ENCODE results near the gene LRRTM4. TPM values are rescaled to one million over a fixed set of nuclear protein-coding genes. Genes with fewer than 3 reads are reported as not detected.

Gene LRRTM4
- total and polyA plus RNA-seq, 2 experiments from 2014 or later: not detected

DNA sequence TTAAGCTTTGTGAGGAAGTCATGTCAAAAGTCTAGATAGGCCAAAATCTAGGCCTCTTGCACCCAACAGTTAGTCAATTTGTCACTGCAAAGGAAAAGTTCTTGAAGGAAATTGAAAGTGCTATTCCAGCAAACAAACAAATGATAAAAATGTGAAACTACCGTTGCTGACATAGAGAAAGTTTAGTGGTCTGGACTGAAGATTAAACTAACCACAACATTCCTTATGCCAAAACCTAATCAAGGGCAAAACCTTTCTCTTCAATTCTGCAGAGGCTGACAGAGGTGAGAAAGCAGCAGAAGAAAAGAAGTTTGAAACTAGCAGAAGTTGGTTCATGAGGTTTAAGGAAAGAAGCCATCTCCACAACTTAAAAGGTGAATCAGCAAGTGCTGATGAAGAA lies 44.0 kb upstream of the LRRTM4 start:
- WGBS, 2 experiments (ENCODE audit: low coverage in 1 of 2, low lambda C conversion rate in 2 of 2, missing lambda C conversion rate in 2 of 2): 7 to 22% methylated on average over 1 of the region's 1 CpG
- Histone ChIP-seq H3F3A (ENCODE audit: insufficient read depth) (no peaks in the 10 kb centered on the region), H3K36me3 (ENCODE audit: low read depth) (no peaks in the 10 kb centered on the region), H2AFZ (no peak overlapping the region), H3K79me2 (ENCODE audit: insufficient read depth) (no peaks in the 10 kb centered on the region), H4K20me1 (ENCODE audit: insufficient read depth) (no peaks in the 10 kb centered on the region), H3K9ac (no peak overlapping the region), H3K9me3 (ENCODE audit: low read depth) (peaks cover 4% of the 10 kb centered on the region), H3K27ac (no peak overlapping the region), H3K9me2 (ENCODE audit: insufficient read depth) (no peaks in the 10 kb centered on the region), H3K4me2 (ENCODE audit: unreplicated experiment) (no peak overlapping the region), H3K27me3 (replicated peaks; ENCODE audit: insufficient read depth) (no peaks in the 10 kb centered on the region), H3K4me3 (no peak overlapping the region), H3K4me1 (ENCODE audit: insufficient read depth) (no peaks in the 10 kb centered on the region)
- in situ Hi-C loops (cut with MboI): no loop called here
- TF ChIP-seq EZH2phosphoT487 (IDR thresholded peaks at IDR 0.05; ENCODE audit: insufficient read depth, low read depth) (no peak), EZH2 (IDR thresholded peaks at IDR 0.05; ENCODE audit: insufficient read depth, poor library complexity, severe bottlenecking) (no peak)
- DNase-seq: no peak

GRCh38 chr2:77552956-77553355 lies 30.8 kb upstream of the LRRTM4 start:
- no peak overlapping the region for H3K4me2 ChIP-seq (ENCODE audit: unreplicated experiment)
- no peak overlapping the region for H3K27ac ChIP-seq
- no peak for DNase-seq
- H3K36me3 ChIP-seq (ENCODE audit: low read depth): no peaks in the 10 kb centered on the region
- H4K20me1 ChIP-seq (ENCODE audit: insufficient read depth): no peaks in the 10 kb centered on the region
- H2AFZ ChIP-seq: no peak overlapping the region
- in situ Hi-C loops (cut with MboI): no loop called here
- no peaks in the 10 kb centered on the region for H3F3A ChIP-seq (ENCODE audit: insufficient read depth)
- no peaks in the 10 kb centered on the region for H3K79me2 ChIP-seq (ENCODE audit: insufficient read depth)
- H3K4me1 ChIP-seq (ENCODE audit: insufficient read depth): no peaks in the 10 kb centered on the region
- WGBS, 2 experiments (ENCODE audit: low coverage in 1 of 2, low lambda C conversion rate in 2 of 2, missing lambda C conversion rate in 2 of 2): 38 to 45% methylated on average over 2 of the region's 2 CpGs
- TF ChIP-seq EZH2phosphoT487 (IDR thresholded peaks at IDR 0.05; ENCODE audit: insufficient read depth, low read depth) (no peak), EZH2 (IDR thresholded peaks at IDR 0.05; ENCODE audit: insufficient read depth, poor library complexity, severe bottlenecking) (no peak)
- no peak overlapping the region for H3K4me3 ChIP-seq
- H3K9ac ChIP-seq: no peak overlapping the region
- H3K9me2 ChIP-seq (ENCODE audit: insufficient read depth): no peaks in the 10 kb centered on the region
- H3K9me3 ChIP-seq (ENCODE audit: low read depth): no peaks in the 10 kb centered on the region
- H3K27me3 ChIP-seq (replicated peaks; ENCODE audit: insufficient read depth): no peaks in the 10 kb centered on the region

- no peak overlapping the region for H3K4me3 ChIP-seq
- in situ Hi-C loops (cut with MboI): no loop called here
- H3K4me2 ChIP-seq (ENCODE audit: unreplicated experiment): no peak overlapping the region
- no peaks in the 10 kb centered on the region for H3K36me3 ChIP-seq (ENCODE audit: low read depth)
- no peaks in the 10 kb centered on the region for H3K9me3 ChIP-seq (ENCODE audit: low read depth)
- no peak overlapping the region for H3K9ac ChIP-seq
- H3K27me3 ChIP-seq (replicated peaks; ENCODE audit: insufficient read depth): no peaks in the 10 kb centered on the region
- no peak overlapping the region for H3K27ac ChIP-seq
- no peak for DNase-seq
- H3K9me2 ChIP-seq (ENCODE audit: insufficient read depth): no peaks in the 10 kb centered on the region; the same call in 1 of the 2 replicates
- TF ChIP-seq EZH2phosphoT487 (IDR thresholded peaks at IDR 0.05; ENCODE audit: insufficient read depth, low read depth) (no peak), EZH2 (IDR thresholded peaks at IDR 0.05; ENCODE audit: insufficient read depth, poor library complexity, severe bottlenecking) (no peak)
- 42 to 49% methylated on average over 3 of the region's 3 CpGs for WGBS, 2 experiments (ENCODE audit: low coverage in 1 of 2, low lambda C conversion rate in 2 of 2, missing lambda C conversion rate in 2 of 2)
- H3K79me2 ChIP-seq (ENCODE audit: insufficient read depth): no peaks in the 10 kb centered on the region
- H4K20me1 ChIP-seq (ENCODE audit: insufficient read depth): no peaks in the 10 kb centered on the region
- H3K4me1 ChIP-seq (ENCODE audit: insufficient read depth): no peaks in the 10 kb centered on the region
- no peak overlapping the region for H2AFZ ChIP-seq
- no peaks in the 10 kb centered on the region for H3F3A ChIP-seq (ENCODE audit: insufficient read depth)
Observed at GRCh38 chr2:77538031-77538430, 15.9 kb upstream of the LRRTM4 start.

- DNase-seq: no peak
- Histone ChIP-seq H3K9me3 (ENCODE audit: low read depth) (no peaks in the 10 kb centered on the region), H3K4me1 (ENCODE audit: insufficient read depth) (no peaks in the 10 kb centered on the region), H3K9ac (no peak overlapping the region), H3F3A (ENCODE audit: insufficient read depth) (no peaks in the 10 kb centered on the region), H3K27me3 (replicated peaks; ENCODE audit: insufficient read depth) (no peaks in the 10 kb centered on the region), H3K36me3 (ENCODE audit: low read depth) (no peaks in the 10 kb centered on the region), H3K9me2 (ENCODE audit: insufficient read depth) (no peaks in the 10 kb centered on the region), H3K4me3 (no peak overlapping the region), H4K20me1 (ENCODE audit: insufficient read depth) (no peaks in the 10 kb centered on the region), H3K4me2 (ENCODE audit: unreplicated experiment) (no peak overlapping the region), H3K79me2 (ENCODE audit: insufficient read depth) (no peaks in the 10 kb centered on the region), H3K27ac (no peak overlapping the region), H2AFZ (no peak overlapping the region)
- TF ChIP-seq EZH2 (IDR thresholded peaks at IDR 0.05; ENCODE audit: insufficient read depth, poor library complexity, severe bottlenecking): no peak
- TF ChIP-seq EZH2phosphoT487 (IDR thresholded peaks at IDR 0.05; ENCODE audit: insufficient read depth, low read depth): no peak
- whole genome bisulfite sequencing, 2 experiments (ENCODE audit: low coverage in 1 of 2, low lambda C conversion rate in 2 of 2, missing lambda C conversion rate in 2 of 2): 0 to 7% methylated on average over 1 of the region's 1 CpG
- in situ Hi-C loops (cut with MboI): no loop called here
Observed at GRCh38 chr2:77522888-77523287, 712 bp upstream of the LRRTM4 start.

DNA sequence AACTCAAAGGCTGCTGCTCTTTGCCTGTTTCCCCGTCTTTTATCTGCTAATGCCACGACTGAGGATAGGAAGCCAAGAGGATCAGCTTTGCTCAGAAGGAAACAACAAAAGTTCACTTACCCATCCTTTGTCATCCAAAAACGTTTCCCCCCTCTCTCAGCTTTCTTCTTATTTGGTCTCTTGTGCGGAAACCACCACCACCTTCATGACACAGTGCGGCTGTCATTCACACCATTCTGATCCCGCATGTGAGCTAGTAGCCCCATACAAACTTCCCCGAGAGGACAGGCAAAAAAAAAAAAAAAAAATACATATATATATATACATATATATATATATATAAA lies 656 bp downstream of the LRRTM4 start:
- 6 to 7% methylated on average over 7 of the region's 7 CpGs for WGBS, 2 experiments (ENCODE audit: low coverage in 1 of 2, low lambda C conversion rate in 2 of 2, missing lambda C conversion rate in 2 of 2)
- H3K9me3 ChIP-seq (ENCODE audit: low read depth): no peaks in the 10 kb centered on the region
- no peaks in the 10 kb centered on the region for H3K9me2 ChIP-seq (ENCODE audit: insufficient read depth)
- H3K4me2 ChIP-seq (ENCODE audit: unreplicated experiment): no peak overlapping the region
- H2AFZ ChIP-seq: no peak overlapping the region
- no peak overlapping the region for H3K9ac ChIP-seq
- H3K4me3 ChIP-seq: no peak overlapping the region
- H3F3A ChIP-seq (ENCODE audit: insufficient read depth): no peaks in the 10 kb centered on the region
- no peak for DNase-seq
- H3K36me3 ChIP-seq (ENCODE audit: low read depth): no peaks in the 10 kb centered on the region
- in situ Hi-C loops (cut with MboI): no loop called here
- H3K79me2 ChIP-seq (ENCODE audit: insufficient read depth): no peaks in the 10 kb centered on the region
- no peaks in the 10 kb centered on the region for H3K4me1 ChIP-seq (ENCODE audit: insufficient read depth)
- no peaks in the 10 kb centered on the region for H3K27me3 ChIP-seq (replicated peaks; ENCODE audit: insufficient read depth)
- no peaks in the 10 kb centered on the region for H4K20me1 ChIP-seq (ENCODE audit: insufficient read depth)
- H3K27ac ChIP-seq: no peak overlapping the region
- TF ChIP-seq EZH2 (IDR thresholded peaks at IDR 0.05; ENCODE audit: insufficient read depth, poor library complexity, severe bottlenecking): no peak
- TF ChIP-seq EZH2phosphoT487 (IDR thresholded peaks at IDR 0.05; ENCODE audit: insufficient read depth, low read depth): no peak

Measured in GM23248 (cell line).